Measurements from ENCODE around the gene TMEM115. TPM values are rescaled to one million over a fixed set of nuclear protein-coding genes. Genes with fewer than 3 reads are reported as not detected.

TMEM115 gene
- total and polyA plus RNA-seq, 9 of the 15 experiments (the other 6 are each of a cell fraction or from before 2014, with no cell fraction given) = 1.6 to 26.9 (median 14.1) TPM

- TF ChIP-seq CREB3L1 (IDR thresholded peaks at IDR 0.05; ENCODE audit: borderline replicate concordance, low read depth) (no peak), PRDM10 (IDR thresholded peaks at IDR 0.05; ENCODE audit: partially characterized antibody) (no peak), BCL6 (CRISPR knock-in tag; IDR thresholded peaks at IDR 0.05) (no peak), CHD2 (IDR thresholded peaks at IDR 0.05; ENCODE audit: low read depth, low read length) (peak; percentile 63), MTA1 (IDR thresholded peaks at IDR 0.05; ENCODE audit: borderline replicate concordance) (no peak), ZNF133 (CRISPR knock-in tag; IDR thresholded peaks at IDR 0.05) (no peak), ESRRA (IDR thresholded peaks at IDR 0.05; ENCODE audit: borderline replicate concordance, low read depth) (no peak; the same call in 1 of the 2 replicates), MBD2 (IDR thresholded peaks at IDR 0.05; ENCODE audit: borderline replicate concordance, low read depth) (peak; percentile 75; the same call in 1 of the 2 replicates), PTTG1 (tag; IDR thresholded peaks at IDR 0.05; ENCODE audit: low read depth) (no peak), ZNF75A (CRISPR knock-in tag; IDR thresholded peaks at IDR 0.05) (no peak), KAT7 (CRISPR knock-in tag; IDR thresholded peaks at IDR 0.05; ENCODE audit: borderline replicate concordance) (peak; percentile 76; the same call in 1 of the 2 replicates), THRAP3 (IDR thresholded peaks at IDR 0.05; ENCODE audit: borderline replicate concordance) (no peak), NFE2L1 (tag; IDR thresholded peaks at IDR 0.05; ENCODE audit: borderline replicate concordance, low read depth) (no peak), ZKSCAN3 (CRISPR knock-in tag; IDR thresholded peaks at IDR 0.05) (no peak), PRMT5 (CRISPR knock-in tag; IDR thresholded peaks at IDR 0.05) (no peak), LARP7 (IDR thresholded peaks at IDR 0.05) (no peak), RBM17 (IDR thresholded peaks at IDR 0.05; ENCODE audit: borderline replicate concordance, low read depth, low read length) (no peak), ZNF592 (IDR thresholded peaks at IDR 0.05) (no peak), GABPB2 (CRISPR knock-in tag; conservative IDR thresholded peaks at IDR 0.05) (no peak), CGGBP1 (CRISPR knock-in tag; IDR thresholded peaks at IDR 0.05) (no peak)
Measured at GRCh38 chr3:50327943-50328691, 31.2 kb downstream of the TMEM115 start, which contains the start of gene TUSC2 (continued).
